ENCODE data around the gene ZC3H12C. TPM values are rescaled to one million over a fixed set of nuclear protein-coding genes. Genes with fewer than 3 reads are reported as not detected.

The ZC3H12C gene
- total and polyA plus RNA-seq, 2 of the 13 experiments (the other 11 are each of a cell fraction or from before 2014, with no cell fraction given): 2.4 to 5.7 TPM

DNA sequence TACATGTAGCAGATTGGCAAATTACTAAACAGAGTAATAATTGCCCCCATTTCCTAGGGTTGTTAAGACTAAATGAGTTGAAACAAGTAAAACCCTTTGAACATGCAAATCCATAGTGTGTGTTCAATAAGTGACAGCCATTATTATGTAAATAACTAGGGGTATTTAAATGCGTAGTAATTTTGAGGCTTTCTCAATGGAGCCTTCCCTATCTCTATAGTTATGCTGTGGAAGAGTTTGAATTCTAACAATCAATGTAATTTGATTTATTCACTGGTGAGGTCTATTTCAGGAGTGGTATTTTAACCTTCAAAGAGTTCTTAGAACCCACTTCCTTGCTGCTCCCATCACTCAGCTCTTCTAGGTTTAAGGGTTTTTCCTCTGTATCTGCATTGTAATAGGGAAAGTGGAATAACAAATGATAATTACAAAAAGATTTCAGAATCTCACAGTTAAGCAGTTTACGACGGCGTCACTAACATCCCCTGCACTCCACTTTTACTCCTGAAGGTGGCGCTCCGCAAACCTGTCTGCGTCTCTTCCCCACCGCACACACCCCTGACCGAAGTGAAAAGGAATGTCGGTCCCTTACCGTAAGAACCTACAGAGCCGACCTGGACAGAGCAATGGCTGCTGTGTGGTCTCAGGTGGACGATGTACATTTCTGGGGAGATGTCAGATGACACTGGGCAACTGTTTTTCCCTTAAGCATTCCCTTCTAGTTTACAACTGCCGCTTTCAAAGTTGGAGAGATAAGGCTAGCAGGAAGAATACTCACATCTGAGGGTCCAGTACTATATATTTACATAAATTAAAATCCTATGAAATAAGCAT is 80.8 kb downstream of the ZC3H12C start (continued):
- TF ChIP-seq, protein P1, sequence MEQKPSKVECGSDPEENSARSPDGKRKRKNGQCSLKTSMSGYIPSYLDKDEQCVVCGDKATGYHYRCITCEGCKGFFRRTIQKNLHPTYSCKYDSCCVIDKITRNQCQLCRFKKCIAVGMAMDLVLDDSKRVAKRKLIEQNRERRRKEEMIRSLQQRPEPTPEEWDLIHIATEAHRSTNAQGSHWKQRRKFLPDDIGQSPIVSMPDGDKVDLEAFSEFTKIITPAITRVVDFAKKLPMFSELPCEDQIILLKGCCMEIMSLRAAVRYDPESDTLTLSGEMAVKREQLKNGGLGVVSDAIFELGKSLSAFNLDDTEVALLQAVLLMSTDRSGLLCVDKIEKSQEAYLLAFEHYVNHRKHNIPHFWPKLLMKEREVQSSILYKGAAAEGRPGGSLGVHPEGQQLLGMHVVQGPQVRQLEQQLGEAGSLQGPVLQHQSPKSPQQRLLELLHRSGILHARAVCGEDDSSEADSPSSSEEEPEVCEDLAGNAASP (CRISPR knock-in tag; IDR thresholded peaks at IDR 0.05; ENCODE audit: borderline replicate concordance): no peak
- TF ChIP-seq ZNF792 (CRISPR knock-in tag; IDR thresholded peaks at IDR 0.05) (no peak), IKZF4 (CRISPR knock-in tag; IDR thresholded peaks at IDR 0.05; ENCODE audit: borderline replicate concordance, low read depth, not compliant biosample characterization) (no peak), ZNF530 (CRISPR knock-in tag; IDR thresholded peaks at IDR 0.05; ENCODE audit: low read depth) (no peak), RORA (CRISPR knock-in tag; IDR thresholded peaks at IDR 0.05) (no peak), SMC3 (IDR thresholded peaks at IDR 0.05; ENCODE audit: low read length) (peak; percentile 50), STAG1 (CRISPR knock-in tag; IDR thresholded peaks at IDR 0.05) (peak; percentile 63), TEAD3 (CRISPR knock-in tag; optimal IDR thresholded peaks at IDR 0.05; ENCODE audit: borderline replicate concordance) (peak; percentile 40), FOXK2 (IDR thresholded peaks at IDR 0.05) (no peak), CREB1 (IDR thresholded peaks at IDR 0.05) (peak; percentile 19; the same call in 1 of the 2 replicates), CREB1 (CRISPR knock-in tag; IDR thresholded peaks at IDR 0.05) (no peak), PRPF4 (IDR thresholded peaks at IDR 0.05; ENCODE audit: low read depth, low read length, poor library complexity, severe bottlenecking) (no peak), ZNF501 (CRISPR knock-in tag; IDR thresholded peaks at IDR 0.05) (0 out of 2 replicates have a peak, but pooled peaks have one; percentile 26), DNMT3B (CRISPR knock-in tag; conservative IDR thresholded peaks at IDR 0.05) (no peak), JARID2 (CRISPR knock-in tag; IDR thresholded peaks at IDR 0.05; ENCODE audit: insufficient replicate concordance) (no peak), NR3C1 (CRISPR knock-in tag; IDR thresholded peaks at IDR 0.05) (no peak), SMARCC2 (IDR thresholded peaks at IDR 0.05) (no peak), ZNF567 (CRISPR knock-in tag; IDR thresholded peaks at IDR 0.05; ENCODE audit: borderline replicate concordance) (no peak), ZNF703 (CRISPR knock-in tag; IDR thresholded peaks at IDR 0.05; ENCODE audit: borderline replicate concordance) (no peak), GZF1 (CRISPR knock-in tag; IDR thresholded peaks at IDR 0.05) (peak; percentile 79)
- TF ChIP-seq, protein P2, sequence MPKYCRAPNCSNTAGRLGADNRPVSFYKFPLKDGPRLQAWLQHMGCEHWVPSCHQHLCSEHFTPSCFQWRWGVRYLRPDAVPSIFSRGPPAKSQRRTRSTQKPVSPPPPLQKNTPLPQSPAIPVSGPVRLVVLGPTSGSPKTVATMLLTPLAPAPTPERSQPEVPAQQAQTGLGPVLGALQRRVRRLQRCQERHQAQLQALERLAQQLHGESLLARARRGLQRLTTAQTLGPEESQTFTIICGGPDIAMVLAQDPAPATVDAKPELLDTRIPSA (CRISPR knock-in tag; IDR thresholded peaks at IDR 0.05; ENCODE audit: borderline replicate concordance): no peak
- TF ChIP-seq, protein P3, sequence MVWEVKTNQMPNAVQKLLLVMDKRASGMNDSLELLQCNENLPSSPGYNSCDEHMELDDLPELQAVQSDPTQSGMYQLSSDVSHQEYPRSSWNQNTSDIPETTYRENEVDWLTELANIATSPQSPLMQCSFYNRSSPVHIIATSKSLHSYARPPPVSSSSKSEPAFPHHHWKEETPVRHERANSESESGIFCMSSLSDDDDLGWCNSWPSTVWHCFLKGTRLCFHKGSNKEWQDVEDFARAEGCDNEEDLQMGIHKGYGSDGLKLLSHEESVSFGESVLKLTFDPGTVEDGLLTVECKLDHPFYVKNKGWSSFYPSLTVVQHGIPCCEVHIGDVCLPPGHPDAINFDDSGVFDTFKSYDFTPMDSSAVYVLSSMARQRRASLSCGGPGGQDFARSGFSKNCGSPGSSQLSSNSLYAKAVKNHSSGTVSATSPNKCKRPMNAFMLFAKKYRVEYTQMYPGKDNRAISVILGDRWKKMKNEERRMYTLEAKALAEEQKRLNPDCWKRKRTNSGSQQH (CRISPR knock-in tag; IDR thresholded peaks at IDR 0.05; ENCODE audit: low read depth): no peak
- TF ChIP-seq, protein P4, sequence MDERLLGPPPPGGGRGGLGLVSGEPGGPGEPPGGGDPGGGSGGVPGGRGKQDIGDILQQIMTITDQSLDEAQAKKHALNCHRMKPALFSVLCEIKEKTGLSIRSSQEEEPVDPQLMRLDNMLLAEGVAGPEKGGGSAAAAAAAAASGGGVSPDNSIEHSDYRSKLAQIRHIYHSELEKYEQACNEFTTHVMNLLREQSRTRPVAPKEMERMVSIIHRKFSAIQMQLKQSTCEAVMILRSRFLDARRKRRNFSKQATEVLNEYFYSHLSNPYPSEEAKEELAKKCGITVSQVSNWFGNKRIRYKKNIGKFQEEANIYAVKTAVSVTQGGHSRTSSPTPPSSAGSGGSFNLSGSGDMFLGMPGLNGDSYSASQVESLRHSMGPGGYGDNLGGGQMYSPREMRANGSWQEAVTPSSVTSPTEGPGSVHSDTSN (CRISPR knock-in tag; IDR thresholded peaks at IDR 0.05): no peak
- TF ChIP-seq, protein P5, sequence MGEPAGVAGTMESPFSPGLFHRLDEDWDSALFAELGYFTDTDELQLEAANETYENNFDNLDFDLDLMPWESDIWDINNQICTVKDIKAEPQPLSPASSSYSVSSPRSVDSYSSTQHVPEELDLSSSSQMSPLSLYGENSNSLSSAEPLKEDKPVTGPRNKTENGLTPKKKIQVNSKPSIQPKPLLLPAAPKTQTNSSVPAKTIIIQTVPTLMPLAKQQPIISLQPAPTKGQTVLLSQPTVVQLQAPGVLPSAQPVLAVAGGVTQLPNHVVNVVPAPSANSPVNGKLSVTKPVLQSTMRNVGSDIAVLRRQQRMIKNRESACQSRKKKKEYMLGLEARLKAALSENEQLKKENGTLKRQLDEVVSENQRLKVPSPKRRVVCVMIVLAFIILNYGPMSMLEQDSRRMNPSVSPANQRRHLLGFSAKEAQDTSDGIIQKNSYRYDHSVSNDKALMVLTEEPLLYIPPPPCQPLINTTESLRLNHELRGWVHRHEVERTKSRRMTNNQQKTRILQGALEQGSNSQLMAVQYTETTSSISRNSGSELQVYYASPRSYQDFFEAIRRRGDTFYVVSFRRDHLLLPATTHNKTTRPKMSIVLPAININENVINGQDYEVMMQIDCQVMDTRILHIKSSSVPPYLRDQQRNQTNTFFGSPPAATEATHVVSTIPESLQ (CRISPR knock-in tag; conservative IDR thresholded peaks at IDR 0.05): no peak
